HepG2 (cell line): Measurements from ENCODE around the gene CEMP1. TPM values are rescaled to one million over a fixed set of nuclear protein-coding genes. Genes with fewer than 3 reads are reported as not detected.

Source experiments
- HDAC6 ChIP-seq: fragments of 200-600 bp; sonication (generic); IDR thresholded peaks from 2 replicates; pipeline ENCODE4 v1.7.0; 2017; ENCODE audit warnings: mild to moderate bottlenecking, antibody characterized with exemption, low read length, low read depth
- IRF2 ChIP-seq: IDR thresholded peaks from 2 replicates; pipeline ENCODE4 v1.6.1; 2018; ENCODE audit warnings: missing genetic modification reagents, missing compliant biosample characterization
- JARID2 ChIP-seq: sonication (generic); formaldehyde crosslinking; IDR thresholded peaks from 2 replicates; pipeline ENCODE4 v1.8.1; 2023; ENCODE audit warnings: missing genetic modification reagents, inconsistent platforms; ENCODE audit not compliant: insufficient replicate concordance
- MIER2 ChIP-seq: IDR thresholded peaks from 2 replicates; pipeline ENCODE4 v1.6.1; 2016; ENCODE audit warnings: missing biosample characterization, missing genetic modification reagents
- NFE2 ChIP-seq: sonication (generic); formaldehyde crosslinking; IDR thresholded peaks from 2 replicates; pipeline ENCODE4 v1.4.0; 2020; ENCODE audit warnings: missing genetic modification reagents
- PCBP2 ChIP-seq: fragments of 200-400 bp; formaldehyde crosslinking; optimal IDR thresholded peaks from 2 replicates; pipeline ENCODE3; 2018; ENCODE audit warnings: low read length, low read depth; ENCODE audit not compliant: poor library complexity, severe bottlenecking
- PHF8 ChIP-seq: sonication (generic); formaldehyde crosslinking; IDR thresholded peaks from 2 replicates; pipeline ENCODE4 v1.5.0; 2020; ENCODE audit warnings: missing genetic modification reagents
- REL ChIP-seq: sonication (generic); formaldehyde crosslinking; conservative IDR thresholded peaks from 2 replicates; pipeline ENCODE4 v1.8.0; 2022; ENCODE audit warnings: mild to moderate bottlenecking, missing genetic modification reagents, moderate library complexity
- SMARCE1 ChIP-seq: fragments of 450-650 bp; IDR thresholded peaks from 2 replicates; pipeline ENCODE4 v1.6.1; 2017; ENCODE audit warnings: borderline replicate concordance
- ZFP36 ChIP-seq: fragments of 150-350 bp; IDR thresholded peaks from 2 replicates; pipeline ENCODE4 v1.6.1; 2018; ENCODE audit warnings: borderline replicate concordance, low read length, low read depth; ENCODE audit not compliant: partially characterized antibody
- ZNF460 ChIP-seq: sonication (generic); formaldehyde crosslinking; IDR thresholded peaks from 2 replicates; pipeline ENCODE4 v1.5.1; 2020; ENCODE audit warnings: missing genetic modification reagents, mild to moderate bottlenecking, borderline replicate concordance
- polyA plus RNA-seq, 8 experiments: library from polyadenylated mRNA; depleted of rRNA in 3 of 8; stranded (reverse) in 7 of 8; unstranded in 1 of 8; fragments of >200 nt; fragmentation: Illumina TruSeq in 4 of 8; extraction: Trizol in 4 of 8; gene quantifications; 2 replicates each; pipeline versions ENCODE4 v1.2.1 to v1.2.3, GENCODE V29; 2011 to 2016; ENCODE audit warnings: low read depth in 4 of 8, missing spikeins in 1 of 8, mixed read lengths in 1 of 8; ENCODE audit not compliant: insufficient read depth in 1 of 8
- total RNA-seq, 5 experiments: library from RNA; depleted of rRNA; stranded (reverse); fragments of >200 nt; fragmentation: Illumina TruSeq; extraction: Trizol; gene quantifications; 2 replicates each; pipeline ENCODE4 v1.2.3, GENCODE V29; 2016; ENCODE audit warnings: low read depth in 1 of 5
- TF ChIP-seq, protein P1 (sequence below): sonication (generic); formaldehyde crosslinking; IDR thresholded peaks from 2 replicates; pipeline ENCODE4 v1.4.0; 2020; ENCODE audit warnings: missing genetic modification reagents
- TF ChIP-seq, protein P2 (sequence below): sonication (generic); formaldehyde crosslinking; IDR thresholded peaks from 2 replicates; pipeline ENCODE4 v1.4.0; 2020; ENCODE audit warnings: missing genetic modification reagents
- TF ChIP-seq, protein P3 (sequence below): sonication (generic); formaldehyde crosslinking; IDR thresholded peaks from 2 replicates; pipeline ENCODE4 v1.4.0; 2020; ENCODE audit warnings: missing genetic modification reagents, borderline replicate concordance
- TF ChIP-seq, protein P4 (sequence below): sonication (generic); formaldehyde crosslinking; IDR thresholded peaks from 2 replicates; pipeline ENCODE4 v1.8.0; 2022; ENCODE audit warnings: missing genetic modification reagents, mild to moderate bottlenecking, borderline replicate concordance
- TF ChIP-seq, protein P5 (sequence below): sonication (generic); formaldehyde crosslinking; IDR thresholded peaks from 2 replicates; pipeline ENCODE4 v1.8.0; 2022; ENCODE audit warnings: mild to moderate bottlenecking, missing genetic modification reagents
- TF ChIP-seq, protein P6 (sequence below): fragments of 450-650 bp; IDR thresholded peaks from 2 replicates; pipeline ENCODE4 v1.6.1; 2017
- TF ChIP-seq, protein P7 (sequence below): sonication (generic); formaldehyde crosslinking; IDR thresholded peaks from 2 replicates; pipeline ENCODE4 v1.4.0; 2020; ENCODE audit warnings: missing genetic modification reagents

CEMP1 gene
- total and polyA plus RNA-seq, 2 of the 13 experiments (the other 11 are each of a cell fraction or from before 2014, with no cell fraction given) = not detected

DNA sequence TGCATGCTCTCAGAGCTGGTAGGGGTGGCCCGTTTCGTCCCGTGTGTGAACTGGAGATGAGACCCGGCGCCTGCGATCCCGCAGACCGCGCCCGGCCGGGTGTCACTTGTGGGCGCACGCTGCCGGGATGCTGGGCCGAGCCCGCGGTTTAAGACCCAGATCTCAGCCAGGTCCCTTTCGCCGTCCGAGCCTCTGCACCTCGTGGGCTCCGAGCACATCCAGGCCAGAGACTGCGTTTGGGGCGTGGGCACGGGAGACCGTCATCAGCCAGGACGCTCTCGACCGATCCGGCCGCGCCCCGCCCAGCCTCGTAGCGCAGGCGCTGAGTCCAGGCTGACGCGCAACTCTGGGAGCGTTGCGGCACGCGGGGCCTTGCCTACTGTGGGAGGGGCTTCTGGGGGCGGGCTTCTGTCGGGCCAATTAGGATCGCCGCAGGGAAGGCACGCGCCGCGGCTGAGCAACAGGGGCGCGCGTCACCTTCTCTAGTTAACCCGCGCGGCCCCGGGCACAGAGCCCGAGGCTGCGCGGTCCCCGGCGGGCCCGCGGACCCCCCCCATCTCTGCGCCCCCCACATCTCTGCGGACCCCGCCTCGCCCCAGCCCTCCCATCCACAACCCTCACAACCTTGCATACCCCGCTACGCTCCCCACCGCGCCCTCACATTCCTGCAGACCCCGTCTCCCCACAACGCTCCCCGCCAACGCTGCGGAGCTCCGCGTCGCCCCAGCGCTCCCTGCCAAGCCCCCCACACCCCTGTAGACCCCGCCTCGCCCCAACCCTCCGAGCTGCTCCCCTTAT is 687 bp upstream of the CEMP1 start (continued):
- TF ChIP-seq, protein P1, sequence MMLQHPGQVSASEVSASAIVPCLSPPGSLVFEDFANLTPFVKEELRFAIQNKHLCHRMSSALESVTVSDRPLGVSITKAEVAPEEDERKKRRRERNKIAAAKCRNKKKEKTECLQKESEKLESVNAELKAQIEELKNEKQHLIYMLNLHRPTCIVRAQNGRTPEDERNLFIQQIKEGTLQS (CRISPR knock-in tag) = peak; percentile 49; the same call in 1 of the 2 replicates
- TF ChIP-seq HDAC6 = no peak
- no peak for TF ChIP-seq MIER2 (CRISPR knock-in tag)
- peak; percentile 53 for TF ChIP-seq PHF8 (CRISPR knock-in tag)
- no peak for TF ChIP-seq PCBP2
- TF ChIP-seq, protein P2, sequence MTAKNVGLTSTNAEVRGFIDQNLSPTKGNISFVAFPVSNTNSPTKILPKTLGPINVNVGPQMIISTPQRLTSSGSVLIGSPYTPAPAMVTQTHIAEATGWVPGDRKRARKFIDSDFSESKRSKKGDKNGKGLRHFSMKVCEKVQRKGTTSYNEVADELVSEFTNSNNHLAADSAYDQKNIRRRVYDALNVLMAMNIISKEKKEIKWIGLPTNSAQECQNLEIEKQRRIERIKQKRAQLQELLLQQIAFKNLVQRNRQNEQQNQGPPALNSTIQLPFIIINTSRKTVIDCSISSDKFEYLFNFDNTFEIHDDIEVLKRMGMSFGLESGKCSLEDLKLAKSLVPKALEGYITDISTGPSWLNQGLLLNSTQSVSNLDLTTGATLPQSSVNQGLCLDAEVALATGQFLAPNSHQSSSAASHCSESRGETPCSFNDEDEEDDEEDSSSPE (CRISPR knock-in tag) = peak; percentile 80
- peak; percentile 70; the same call in 1 of the 2 replicates for TF ChIP-seq REL (CRISPR knock-in tag)
- no peak for TF ChIP-seq SMARCE1
- TF ChIP-seq, protein P3, sequence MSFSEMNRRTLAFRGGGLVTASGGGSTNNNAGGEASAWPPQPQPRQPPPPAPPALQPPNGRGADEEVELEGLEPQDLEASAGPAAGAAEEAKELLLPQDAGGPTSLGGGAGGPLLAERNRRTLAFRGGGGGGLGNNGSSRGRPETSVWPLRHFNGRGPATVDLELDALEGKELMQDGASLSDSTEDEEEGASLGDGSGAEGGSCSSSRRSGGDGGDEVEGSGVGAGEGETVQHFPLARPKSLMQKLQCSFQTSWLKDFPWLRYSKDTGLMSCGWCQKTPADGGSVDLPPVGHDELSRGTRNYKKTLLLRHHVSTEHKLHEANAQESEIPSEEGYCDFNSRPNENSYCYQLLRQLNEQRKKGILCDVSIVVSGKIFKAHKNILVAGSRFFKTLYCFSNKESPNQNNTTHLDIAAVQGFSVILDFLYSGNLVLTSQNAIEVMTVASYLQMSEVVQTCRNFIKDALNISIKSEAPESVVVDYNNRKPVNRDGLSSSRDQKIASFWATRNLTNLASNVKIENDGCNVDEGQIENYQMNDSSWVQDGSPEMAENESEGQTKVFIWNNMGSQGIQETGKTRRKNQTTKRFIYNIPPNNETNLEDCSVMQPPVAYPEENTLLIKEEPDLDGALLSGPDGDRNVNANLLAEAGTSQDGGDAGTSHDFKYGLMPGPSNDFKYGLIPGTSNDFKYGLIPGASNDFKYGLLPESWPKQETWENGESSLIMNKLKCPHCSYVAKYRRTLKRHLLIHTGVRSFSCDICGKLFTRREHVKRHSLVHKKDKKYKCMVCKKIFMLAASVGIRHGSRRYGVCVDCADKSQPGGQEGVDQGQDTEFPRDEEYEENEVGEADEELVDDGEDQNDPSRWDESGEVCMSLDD (CRISPR knock-in tag) = peak; percentile 58; the same call in 1 of the 2 replicates
- TF ChIP-seq, protein P4, sequence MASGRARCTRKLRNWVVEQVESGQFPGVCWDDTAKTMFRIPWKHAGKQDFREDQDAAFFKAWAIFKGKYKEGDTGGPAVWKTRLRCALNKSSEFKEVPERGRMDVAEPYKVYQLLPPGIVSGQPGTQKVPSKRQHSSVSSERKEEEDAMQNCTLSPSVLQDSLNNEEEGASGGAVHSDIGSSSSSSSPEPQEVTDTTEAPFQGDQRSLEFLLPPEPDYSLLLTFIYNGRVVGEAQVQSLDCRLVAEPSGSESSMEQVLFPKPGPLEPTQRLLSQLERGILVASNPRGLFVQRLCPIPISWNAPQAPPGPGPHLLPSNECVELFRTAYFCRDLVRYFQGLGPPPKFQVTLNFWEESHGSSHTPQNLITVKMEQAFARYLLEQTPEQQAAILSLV (CRISPR knock-in tag) = peak; percentile 20; the same call in 1 of the 2 replicates
- no peak for TF ChIP-seq ZNF460 (CRISPR knock-in tag)
- TF ChIP-seq, protein P5, sequence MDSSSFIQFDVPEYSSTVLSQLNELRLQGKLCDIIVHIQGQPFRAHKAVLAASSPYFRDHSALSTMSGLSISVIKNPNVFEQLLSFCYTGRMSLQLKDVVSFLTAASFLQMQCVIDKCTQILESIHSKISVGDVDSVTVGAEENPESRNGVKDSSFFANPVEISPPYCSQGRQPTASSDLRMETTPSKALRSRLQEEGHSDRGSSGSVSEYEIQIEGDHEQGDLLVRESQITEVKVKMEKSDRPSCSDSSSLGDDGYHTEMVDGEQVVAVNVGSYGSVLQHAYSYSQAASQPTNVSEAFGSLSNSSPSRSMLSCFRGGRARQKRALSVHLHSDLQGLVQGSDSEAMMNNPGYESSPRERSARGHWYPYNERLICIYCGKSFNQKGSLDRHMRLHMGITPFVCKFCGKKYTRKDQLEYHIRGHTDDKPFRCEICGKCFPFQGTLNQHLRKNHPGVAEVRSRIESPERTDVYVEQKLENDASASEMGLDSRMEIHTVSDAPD = no peak
- no peak for TF ChIP-seq ZFP36
- TF ChIP-seq IRF2 (CRISPR knock-in tag) = peak; percentile 84
- TF ChIP-seq, protein P6, sequence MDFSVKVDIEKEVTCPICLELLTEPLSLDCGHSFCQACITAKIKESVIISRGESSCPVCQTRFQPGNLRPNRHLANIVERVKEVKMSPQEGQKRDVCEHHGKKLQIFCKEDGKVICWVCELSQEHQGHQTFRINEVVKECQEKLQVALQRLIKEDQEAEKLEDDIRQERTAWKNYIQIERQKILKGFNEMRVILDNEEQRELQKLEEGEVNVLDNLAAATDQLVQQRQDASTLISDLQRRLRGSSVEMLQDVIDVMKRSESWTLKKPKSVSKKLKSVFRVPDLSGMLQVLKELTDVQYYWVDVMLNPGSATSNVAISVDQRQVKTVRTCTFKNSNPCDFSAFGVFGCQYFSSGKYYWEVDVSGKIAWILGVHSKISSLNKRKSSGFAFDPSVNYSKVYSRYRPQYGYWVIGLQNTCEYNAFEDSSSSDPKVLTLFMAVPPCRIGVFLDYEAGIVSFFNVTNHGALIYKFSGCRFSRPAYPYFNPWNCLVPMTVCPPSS = no peak
- TF ChIP-seq, protein P7, sequence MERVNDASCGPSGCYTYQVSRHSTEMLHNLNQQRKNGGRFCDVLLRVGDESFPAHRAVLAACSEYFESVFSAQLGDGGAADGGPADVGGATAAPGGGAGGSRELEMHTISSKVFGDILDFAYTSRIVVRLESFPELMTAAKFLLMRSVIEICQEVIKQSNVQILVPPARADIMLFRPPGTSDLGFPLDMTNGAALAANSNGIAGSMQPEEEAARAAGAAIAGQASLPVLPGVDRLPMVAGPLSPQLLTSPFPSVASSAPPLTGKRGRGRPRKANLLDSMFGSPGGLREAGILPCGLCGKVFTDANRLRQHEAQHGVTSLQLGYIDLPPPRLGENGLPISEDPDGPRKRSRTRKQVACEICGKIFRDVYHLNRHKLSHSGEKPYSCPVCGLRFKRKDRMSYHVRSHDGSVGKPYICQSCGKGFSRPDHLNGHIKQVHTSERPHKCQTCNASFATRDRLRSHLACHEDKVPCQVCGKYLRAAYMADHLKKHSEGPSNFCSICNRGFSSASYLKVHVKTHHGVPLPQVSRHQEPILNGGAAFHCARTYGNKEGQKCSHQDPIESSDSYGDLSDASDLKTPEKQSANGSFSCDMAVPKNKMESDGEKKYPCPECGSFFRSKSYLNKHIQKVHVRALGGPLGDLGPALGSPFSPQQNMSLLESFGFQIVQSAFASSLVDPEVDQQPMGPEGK (CRISPR knock-in tag) = peak; percentile 65
- TF ChIP-seq JARID2 (CRISPR knock-in tag) = peak; percentile 36
- no peak for TF ChIP-seq NFE2 (CRISPR knock-in tag)
